GM23338 (cell line): ENCODE results near the gene MYOCD.

Source experiments
- CREB1 ChIP-seq: fragments of 250-450 bp; sonication (Bioruptor Pico); IDR thresholded peaks from 2 replicates; pipeline ENCODE4 v1.5.0; 2020; ENCODE audit warnings: low read depth, mild to moderate bottlenecking, moderate library complexity
- EZH2 ChIP-seq: fragments of 200-600 bp; sonication (generic); IDR thresholded peaks from one replicate; pipeline ENCODE4 v1.8.0; 2017; ENCODE audit warnings: antibody characterized with exemption, mild to moderate bottlenecking, low read depth; ENCODE audit not compliant: unreplicated experiment
- EZH2phosphoT487 ChIP-seq: fragments of 200-600 bp; sonication (generic); IDR thresholded peaks from one replicate; pipeline ENCODE4 v1.8.1; 2018; ENCODE audit warnings: antibody characterized with exemption; ENCODE audit not compliant: unreplicated experiment
- JUNB ChIP-seq: IDR thresholded peaks from one replicate; pipeline ENCODE4 v1.6.1; 2016; ENCODE audit warnings: antibody characterized with exemption; ENCODE audit not compliant: unreplicated experiment
- NANOG ChIP-seq: IDR thresholded peaks from 2 replicates; pipeline ENCODE4 v1.6.1; 2016; ENCODE audit warnings: antibody characterized with exemption, borderline replicate concordance
- POLR2AphosphoS5 ChIP-seq: IDR thresholded peaks from 2 replicates; pipeline ENCODE4 v1.6.1; 2016; ENCODE audit warnings: antibody characterized with exemption, low read depth
- STAT1 ChIP-seq: IDR thresholded peaks from one replicate; pipeline ENCODE4 v1.6.1; 2016; ENCODE audit warnings: antibody characterized with exemption; ENCODE audit not compliant: unreplicated experiment
- ZNF114 ChIP-seq: fragments of 250-450 bp; sonication (Bioruptor Pico); IDR thresholded peaks from 2 replicates; pipeline ENCODE4 v1.5.0; 2020; ENCODE audit warnings: mild to moderate bottlenecking, moderate library complexity
- ZNF331 ChIP-seq: fragments of 250-450 bp; sonication (Bioruptor Pico); IDR thresholded peaks from 2 replicates; pipeline ENCODE4 v1.5.0; 2020; ENCODE audit warnings: low read depth, mild to moderate bottlenecking, moderate library complexity
- TF ChIP-seq, protein P1 (sequence below): IDR thresholded peaks from 2 replicates; pipeline ENCODE4 v1.6.1; 2016; ENCODE audit warnings: antibody characterized with exemption
- TF ChIP-seq, protein P2 (sequence below), 2 experiments: fragments of 200-600 bp in 1 of 2; sonication (generic) in 1 of 2; conservative IDR thresholded peaks; 2 replicates each; pipeline versions ENCODE4 v1.5.1 to v1.6.1; 2016 to 2017; ENCODE audit warnings: antibody characterized with exemption in 2 of 2, low read depth in 2 of 2, mild to moderate bottlenecking in 2 of 2, moderate library complexity in 1 of 2
- TF ChIP-seq, protein P3 (sequence below): IDR thresholded peaks from one replicate; pipeline ENCODE4 v1.6.1; 2018; ENCODE audit warnings: antibody characterized with exemption; ENCODE audit not compliant: unreplicated experiment
- TF ChIP-seq, protein P4 (sequence below): fragments of 250-450 bp; sonication (Bioruptor Pico); IDR thresholded peaks from 2 replicates; pipeline ENCODE4 v1.5.0; 2020; ENCODE audit warnings: mild to moderate bottlenecking, moderate library complexity

DNA sequence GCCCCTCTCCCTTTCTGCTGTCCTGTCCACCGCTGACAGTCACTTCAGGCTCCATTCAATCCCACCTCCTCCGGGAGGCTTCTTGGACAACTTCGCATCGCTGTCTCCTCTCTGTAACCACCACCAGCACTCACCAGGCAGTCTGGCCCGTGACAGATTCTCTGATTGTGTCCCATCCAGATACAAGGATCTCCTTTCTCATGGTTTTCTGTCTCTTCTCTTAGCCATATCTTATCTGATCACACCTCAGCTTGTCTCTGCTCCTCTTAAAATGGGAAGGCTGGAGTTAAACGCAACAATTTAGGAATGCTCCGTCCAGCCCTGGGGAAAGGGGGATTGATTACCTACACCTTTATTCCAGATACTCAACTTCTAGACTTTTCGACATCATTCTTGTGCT is 66.7 kb downstream of the MYOCD start:
- TF ChIP-seq EZH2 (no peak), POLR2AphosphoS5 (no peak), EZH2phosphoT487 (no peak), CREB1 (CRISPR knock-in tag) (no peak), JUNB (no peak), ZNF331 (CRISPR knock-in tag) (no peak), ZNF114 (CRISPR knock-in tag) (no peak), STAT1 (no peak), NANOG (no peak)
- TF ChIP-seq, protein P1, sequence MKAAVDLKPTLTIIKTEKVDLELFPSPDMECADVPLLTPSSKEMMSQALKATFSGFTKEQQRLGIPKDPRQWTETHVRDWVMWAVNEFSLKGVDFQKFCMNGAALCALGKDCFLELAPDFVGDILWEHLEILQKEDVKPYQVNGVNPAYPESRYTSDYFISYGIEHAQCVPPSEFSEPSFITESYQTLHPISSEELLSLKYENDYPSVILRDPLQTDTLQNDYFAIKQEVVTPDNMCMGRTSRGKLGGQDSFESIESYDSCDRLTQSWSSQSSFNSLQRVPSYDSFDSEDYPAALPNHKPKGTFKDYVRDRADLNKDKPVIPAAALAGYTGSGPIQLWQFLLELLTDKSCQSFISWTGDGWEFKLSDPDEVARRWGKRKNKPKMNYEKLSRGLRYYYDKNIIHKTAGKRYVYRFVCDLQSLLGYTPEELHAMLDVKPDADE: no peak
- TF ChIP-seq, protein P2, sequence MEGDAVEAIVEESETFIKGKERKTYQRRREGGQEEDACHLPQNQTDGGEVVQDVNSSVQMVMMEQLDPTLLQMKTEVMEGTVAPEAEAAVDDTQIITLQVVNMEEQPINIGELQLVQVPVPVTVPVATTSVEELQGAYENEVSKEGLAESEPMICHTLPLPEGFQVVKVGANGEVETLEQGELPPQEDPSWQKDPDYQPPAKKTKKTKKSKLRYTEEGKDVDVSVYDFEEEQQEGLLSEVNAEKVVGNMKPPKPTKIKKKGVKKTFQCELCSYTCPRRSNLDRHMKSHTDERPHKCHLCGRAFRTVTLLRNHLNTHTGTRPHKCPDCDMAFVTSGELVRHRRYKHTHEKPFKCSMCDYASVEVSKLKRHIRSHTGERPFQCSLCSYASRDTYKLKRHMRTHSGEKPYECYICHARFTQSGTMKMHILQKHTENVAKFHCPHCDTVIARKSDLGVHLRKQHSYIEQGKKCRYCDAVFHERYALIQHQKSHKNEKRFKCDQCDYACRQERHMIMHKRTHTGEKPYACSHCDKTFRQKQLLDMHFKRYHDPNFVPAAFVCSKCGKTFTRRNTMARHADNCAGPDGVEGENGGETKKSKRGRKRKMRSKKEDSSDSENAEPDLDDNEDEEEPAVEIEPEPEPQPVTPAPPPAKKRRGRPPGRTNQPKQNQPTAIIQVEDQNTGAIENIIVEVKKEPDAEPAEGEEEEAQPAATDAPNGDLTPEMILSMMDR (conservative IDR thresholded peaks at IDR 0.05; ENCODE audit: low read depth in 2 of 2): no peak
- TF ChIP-seq, protein P3, sequence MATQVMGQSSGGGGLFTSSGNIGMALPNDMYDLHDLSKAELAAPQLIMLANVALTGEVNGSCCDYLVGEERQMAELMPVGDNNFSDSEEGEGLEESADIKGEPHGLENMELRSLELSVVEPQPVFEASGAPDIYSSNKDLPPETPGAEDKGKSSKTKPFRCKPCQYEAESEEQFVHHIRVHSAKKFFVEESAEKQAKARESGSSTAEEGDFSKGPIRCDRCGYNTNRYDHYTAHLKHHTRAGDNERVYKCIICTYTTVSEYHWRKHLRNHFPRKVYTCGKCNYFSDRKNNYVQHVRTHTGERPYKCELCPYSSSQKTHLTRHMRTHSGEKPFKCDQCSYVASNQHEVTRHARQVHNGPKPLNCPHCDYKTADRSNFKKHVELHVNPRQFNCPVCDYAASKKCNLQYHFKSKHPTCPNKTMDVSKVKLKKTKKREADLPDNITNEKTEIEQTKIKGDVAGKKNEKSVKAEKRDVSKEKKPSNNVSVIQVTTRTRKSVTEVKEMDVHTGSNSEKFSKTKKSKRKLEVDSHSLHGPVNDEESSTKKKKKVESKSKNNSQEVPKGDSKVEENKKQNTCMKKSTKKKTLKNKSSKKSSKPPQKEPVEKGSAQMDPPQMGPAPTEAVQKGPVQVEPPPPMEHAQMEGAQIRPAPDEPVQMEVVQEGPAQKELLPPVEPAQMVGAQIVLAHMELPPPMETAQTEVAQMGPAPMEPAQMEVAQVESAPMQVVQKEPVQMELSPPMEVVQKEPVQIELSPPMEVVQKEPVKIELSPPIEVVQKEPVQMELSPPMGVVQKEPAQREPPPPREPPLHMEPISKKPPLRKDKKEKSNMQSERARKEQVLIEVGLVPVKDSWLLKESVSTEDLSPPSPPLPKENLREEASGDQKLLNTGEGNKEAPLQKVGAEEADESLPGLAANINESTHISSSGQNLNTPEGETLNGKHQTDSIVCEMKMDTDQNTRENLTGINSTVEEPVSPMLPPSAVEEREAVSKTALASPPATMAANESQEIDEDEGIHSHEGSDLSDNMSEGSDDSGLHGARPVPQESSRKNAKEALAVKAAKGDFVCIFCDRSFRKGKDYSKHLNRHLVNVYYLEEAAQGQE: no peak
- TF ChIP-seq, protein P4, sequence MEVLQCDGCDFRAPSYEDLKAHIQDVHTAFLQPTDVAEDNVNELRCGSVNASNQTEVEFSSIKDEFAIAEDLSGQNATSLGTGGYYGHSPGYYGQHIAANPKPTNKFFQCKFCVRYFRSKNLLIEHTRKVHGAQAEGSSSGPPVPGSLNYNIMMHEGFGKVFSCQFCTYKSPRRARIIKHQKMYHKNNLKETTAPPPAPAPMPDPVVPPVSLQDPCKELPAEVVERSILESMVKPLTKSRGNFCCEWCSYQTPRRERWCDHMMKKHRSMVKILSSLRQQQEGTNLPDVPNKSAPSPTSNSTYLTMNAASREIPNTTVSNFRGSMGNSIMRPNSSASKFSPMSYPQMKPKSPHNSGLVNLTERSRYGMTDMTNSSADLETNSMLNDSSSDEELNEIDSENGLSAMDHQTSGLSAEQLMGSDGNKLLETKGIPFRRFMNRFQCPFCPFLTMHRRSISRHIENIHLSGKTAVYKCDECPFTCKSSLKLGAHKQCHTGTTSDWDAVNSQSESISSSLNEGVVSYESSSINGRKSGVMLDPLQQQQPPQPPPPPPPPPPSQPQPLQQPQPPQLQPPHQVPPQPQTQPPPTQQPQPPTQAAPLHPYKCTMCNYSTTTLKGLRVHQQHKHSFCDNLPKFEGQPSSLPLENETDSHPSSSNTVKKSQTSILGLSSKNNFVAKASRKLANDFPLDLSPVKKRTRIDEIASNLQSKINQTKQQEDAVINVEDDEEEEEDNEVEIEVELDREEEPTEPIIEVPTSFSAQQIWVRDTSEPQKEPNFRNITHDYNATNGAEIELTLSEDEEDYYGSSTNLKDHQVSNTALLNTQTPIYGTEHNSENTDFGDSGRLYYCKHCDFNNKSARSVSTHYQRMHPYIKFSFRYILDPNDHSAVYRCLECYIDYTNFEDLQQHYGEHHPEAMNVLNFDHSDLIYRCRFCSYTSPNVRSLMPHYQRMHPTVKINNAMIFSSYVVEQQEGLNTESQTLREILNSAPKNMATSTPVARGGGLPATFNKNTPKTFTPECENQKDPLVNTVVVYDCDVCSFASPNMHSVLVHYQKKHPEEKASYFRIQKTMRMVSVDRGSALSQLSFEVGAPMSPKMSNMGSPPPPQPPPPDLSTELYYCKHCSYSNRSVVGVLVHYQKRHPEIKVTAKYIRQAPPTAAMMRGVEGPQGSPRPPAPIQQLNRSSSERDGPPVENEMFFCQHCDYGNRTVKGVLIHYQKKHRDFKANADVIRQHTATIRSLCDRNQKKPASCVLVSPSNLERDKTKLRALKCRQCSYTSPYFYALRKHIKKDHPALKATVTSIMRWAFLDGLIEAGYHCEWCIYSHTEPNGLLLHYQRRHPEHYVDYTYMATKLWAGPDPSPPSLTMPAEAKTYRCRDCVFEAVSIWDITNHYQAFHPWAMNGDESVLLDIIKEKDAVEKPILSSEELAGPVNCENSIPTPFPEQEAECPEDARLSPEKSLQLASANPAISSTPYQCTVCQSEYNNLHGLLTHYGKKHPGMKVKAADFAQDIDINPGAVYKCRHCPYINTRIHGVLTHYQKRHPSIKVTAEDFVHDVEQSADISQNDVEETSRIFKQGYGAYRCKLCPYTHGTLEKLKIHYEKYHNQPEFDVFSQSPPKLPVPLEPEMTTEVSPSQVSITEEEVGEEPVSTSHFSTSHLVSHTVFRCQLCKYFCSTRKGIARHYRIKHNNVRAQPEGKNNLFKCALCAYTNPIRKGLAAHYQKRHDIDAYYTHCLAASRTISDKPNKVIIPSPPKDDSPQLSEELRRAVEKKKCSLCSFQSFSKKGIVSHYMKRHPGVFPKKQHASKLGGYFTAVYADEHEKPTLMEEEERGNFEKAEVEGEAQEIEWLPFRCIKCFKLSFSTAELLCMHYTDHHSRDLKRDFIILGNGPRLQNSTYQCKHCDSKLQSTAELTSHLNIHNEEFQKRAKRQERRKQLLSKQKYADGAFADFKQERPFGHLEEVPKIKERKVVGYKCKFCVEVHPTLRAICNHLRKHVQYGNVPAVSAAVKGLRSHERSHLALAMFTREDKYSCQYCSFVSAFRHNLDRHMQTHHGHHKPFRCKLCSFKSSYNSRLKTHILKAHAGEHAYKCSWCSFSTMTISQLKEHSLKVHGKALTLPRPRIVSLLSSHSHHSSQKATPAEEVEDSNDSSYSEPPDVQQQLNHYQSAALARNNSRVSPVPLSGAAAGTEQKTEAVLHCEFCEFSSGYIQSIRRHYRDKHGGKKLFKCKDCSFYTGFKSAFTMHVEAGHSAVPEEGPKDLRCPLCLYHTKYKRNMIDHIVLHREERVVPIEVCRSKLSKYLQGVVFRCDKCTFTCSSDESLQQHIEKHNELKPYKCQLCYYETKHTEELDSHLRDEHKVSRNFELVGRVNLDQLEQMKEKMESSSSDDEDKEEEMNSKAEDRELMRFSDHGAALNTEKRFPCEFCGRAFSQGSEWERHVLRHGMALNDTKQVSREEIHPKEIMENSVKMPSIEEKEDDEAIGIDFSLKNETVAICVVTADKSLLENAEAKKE (CRISPR knock-in tag): no peak
